H1 (cell line): ENCODE measurements around the gene RALGAPA1. TPM values are rescaled to one million over a fixed set of nuclear protein-coding genes. Genes with fewer than 3 reads are reported as not detected.

Experiments
- CTCF ChIA-PET: fragments of 300-600 bp; sonication (Branson Sonifier 250); formaldehyde crosslinking; loops from one replicate; lab custom pipeline; 2021; ENCODE audit not compliant: partially characterized antibody; lab: Charles Lee
- POLR2A ChIA-PET: fragments of 300-600 bp; sonication (Branson Sonifier 250); formaldehyde crosslinking; loops from one replicate; lab custom pipeline; 2021; ENCODE audit warnings: inconsistent platforms; ENCODE audit not compliant: partially characterized antibody; lab: Charles Lee
- DNase-seq, 2 experiments: peaks; one replicate each; pipeline versions ENCODE4 v3.0.0 to v3.0.0-alpha.2; 2010 to 2022; ENCODE audit warnings: low spot score in 2 of 2, low read depth in 1 of 2, mixed read lengths in 1 of 2
- FAIRE-seq: peaks from 2 replicates; lab custom pipeline; 2011; peaks lifted over from hg19 to GRCh38; lab: Jason Lieb, UNC
- H2AFZ ChIP-seq: 2 replicates; pipeline ENCODE4 v1.8.1; 2012; ENCODE audit warnings: low read length, inconsistent platforms
- H2AK5ac ChIP-seq: 2 replicates; pipeline ENCODE4 v1.6.1; 2013; ENCODE audit warnings: low read depth, low read length
- H2BK120ac ChIP-seq: replicated peaks from 2 replicates; pipeline ENCODE3; 2013; ENCODE audit warnings: low read depth, low read length, inconsistent platforms
- H2BK12ac ChIP-seq: 2 replicates; pipeline ENCODE4 v1.6.1; 2013; ENCODE audit warnings: low read depth, low read length
- H2BK15ac ChIP-seq: 2 replicates; pipeline ENCODE4 v1.6.1; 2013; ENCODE audit warnings: low read length
- H2BK20ac ChIP-seq: 2 replicates; pipeline ENCODE4 v1.6.1; 2013; ENCODE audit warnings: low read length
- H2BK5ac ChIP-seq: 2 replicates; pipeline ENCODE4 v1.6.1; 2013; ENCODE audit warnings: low read depth, low read length
- H3K14ac ChIP-seq: 2 replicates; pipeline ENCODE4 v1.6.1; 2013; ENCODE audit warnings: inconsistent platforms; ENCODE audit not compliant: insufficient read length
- H3K18ac ChIP-seq: 2 replicates; pipeline ENCODE4 v1.6.1; 2013; ENCODE audit warnings: low read length; ENCODE audit errors: extremely low read depth
- H3K23ac ChIP-seq: 2 replicates; pipeline ENCODE4 v1.6.1; 2013; ENCODE audit warnings: inconsistent platforms; ENCODE audit not compliant: insufficient read length
- H3K23me2 ChIP-seq: 2 replicates; pipeline ENCODE4 v1.6.1; 2013; ENCODE audit warnings: low read depth, low read length
- H3K27ac ChIP-seq: 2 replicates; pipeline ENCODE4 v1.6.1; 2011; ENCODE audit warnings: low read depth, low read length, inconsistent platforms
- H3K27me3 ChIP-seq, 4 experiments: replicated peaks in 1 of 4; 1 replicate in 1 of 4; 2 replicates in 3 of 4; pipeline versions ENCODE4 v1.6.1 to v1.8.1; 2011 to 2013; ENCODE audit warnings: low read length in 3 of 4, mild to moderate bottlenecking in 3 of 4, inconsistent platforms in 2 of 4, mixed read lengths in 2 of 4, moderate library complexity in 1 of 4; ENCODE audit not compliant: control insufficient read depth in 3 of 4, insufficient read depth in 3 of 4; ENCODE audit errors: extremely low read depth in 1 of 4
- H3K36me3 ChIP-seq, 4 experiments: 2 replicates each; pipeline versions ENCODE4 v1.6.1 to v1.8.1; 2011 to 2013; ENCODE audit warnings: mild to moderate bottlenecking in 4 of 4, low read length in 3 of 4, moderate library complexity in 2 of 4, control low read depth in 1 of 4, inconsistent platforms in 1 of 4; ENCODE audit not compliant: insufficient read depth in 4 of 4, control insufficient read depth in 2 of 4
- H3K4ac ChIP-seq: replicated peaks from 2 replicates; pipeline ENCODE3; 2013; ENCODE audit warnings: low read length, low read depth, mixed read lengths, inconsistent platforms; ENCODE audit not compliant: insufficient read length
- H3K4me1 ChIP-seq, 4 experiments: replicated peaks in 1 of 4; 1 replicate in 1 of 4; 2 replicates in 3 of 4; pipeline versions ENCODE4 v1.6.1 to v1.8.1; 2011 to 2013; ENCODE audit warnings: low read length in 3 of 4, inconsistent platforms in 2 of 4, mixed read lengths in 1 of 4; ENCODE audit not compliant: insufficient read depth in 4 of 4, control insufficient read depth in 3 of 4
- H3K4me2 ChIP-seq, 2 experiments: 2 replicates each; pipeline versions ENCODE4 v1.6.1 to v1.8.1; 2011 to 2013; ENCODE audit warnings: low read depth in 2 of 2, low read length in 2 of 2, control low read depth in 1 of 2, inconsistent platforms in 1 of 2, mild to moderate bottlenecking in 1 of 2; ENCODE audit not compliant: insufficient read depth in 1 of 2
- H3K4me3 ChIP-seq, 4 experiments: fragments of 200-600, 300-600 bp in 1 of 4; sonication (generic), shearing (Covaris generic), sonication (Bioruptor Twin) in 1 of 4; 2 replicates each; pipeline versions ENCODE4 v1.5.1 to v1.8.1; 2011 to 2016; ENCODE audit warnings: low read length in 4 of 4, low read depth in 3 of 4, control low read depth in 2 of 4, inconsistent platforms in 2 of 4, mild to moderate bottlenecking in 2 of 4, mixed read lengths in 1 of 4, moderate library complexity in 1 of 4; ENCODE audit not compliant: insufficient read depth in 2 of 4; ENCODE audit errors: extremely low read depth in 1 of 4
- H3K56ac ChIP-seq: replicated peaks from 2 replicates; pipeline ENCODE3; 2013; ENCODE audit warnings: low read depth, mild to moderate bottlenecking, mixed read lengths, low read length, inconsistent platforms; ENCODE audit not compliant: insufficient read length
- H3K79me1 ChIP-seq: 2 replicates; pipeline ENCODE4 v1.6.1; 2013; ENCODE audit warnings: low read depth, low read length, control low read depth
- H3K79me2 ChIP-seq, 2 experiments: 2 replicates each; pipeline versions ENCODE4 v1.6.1 to v1.8.1; 2012 to 2013; ENCODE audit warnings: low read length in 2 of 2, mild to moderate bottlenecking in 2 of 2, inconsistent platforms in 1 of 2; ENCODE audit not compliant: insufficient read depth in 2 of 2, control insufficient read depth in 1 of 2
- H3K9ac ChIP-seq, 4 experiments: replicated peaks in 1 of 4; 1 replicate in 1 of 4; 2 replicates in 3 of 4; pipeline versions ENCODE4 v1.6.1 to v1.8.1; 2011 to 2013; ENCODE audit warnings: low read depth in 3 of 4, low read length in 3 of 4, control low read depth in 2 of 4, mild to moderate bottlenecking in 2 of 4, moderate library complexity in 2 of 4, inconsistent platforms in 1 of 4; ENCODE audit errors: extremely low read depth in 1 of 4
- H3K9me3 ChIP-seq, 2 experiments: 2 replicates each; pipeline versions ENCODE4 v1.6.1 to v1.8.1; 2012 to 2013; ENCODE audit warnings: mild to moderate bottlenecking in 2 of 2, moderate library complexity in 2 of 2, control low read depth in 1 of 2, inconsistent platforms in 1 of 2, low read depth in 1 of 2, low read length in 1 of 2, mixed read lengths in 1 of 2; ENCODE audit not compliant: insufficient read depth in 2 of 2
- H4K20me1 ChIP-seq, 2 experiments: replicated peaks in 1 of 2; 2 replicates each; pipeline versions ENCODE3 to v1.8.1; 2011 to 2013; ENCODE audit warnings: inconsistent platforms in 2 of 2, low read length in 2 of 2, mild to moderate bottlenecking in 1 of 2; ENCODE audit not compliant: insufficient read depth in 2 of 2, control insufficient read depth in 1 of 2
- H4K5ac ChIP-seq: 2 replicates; pipeline ENCODE4 v1.6.1; 2013; ENCODE audit warnings: low read length, low read depth, mixed read lengths, inconsistent platforms; ENCODE audit not compliant: insufficient read length
- H4K8ac ChIP-seq: 2 replicates; pipeline ENCODE4 v1.8.0; 2013; ENCODE audit warnings: mild to moderate bottlenecking, moderate library complexity, low read length, inconsistent platforms; ENCODE audit not compliant: insufficient read depth; ENCODE audit errors: extremely low read depth
- H4K91ac ChIP-seq: replicated peaks from 2 replicates; pipeline ENCODE3; 2013; ENCODE audit warnings: low read length, mixed read lengths, inconsistent platforms; ENCODE audit not compliant: insufficient read length
- ASH2L ChIP-seq: fragments of 200-600, 300-600 bp; sonication (generic); IDR thresholded peaks from one replicate; pipeline ENCODE4 v1.7.1; 2017; ENCODE audit warnings: low read length
- BRCA1 ChIP-seq: IDR thresholded peaks from 2 replicates; pipeline ENCODE4 v1.6.1; 2012; ENCODE audit warnings: low read depth, low read length, improper control_type of control experiment
- CBX5 ChIP-seq: fragments of 300-800, 300-1000 bp; sonication (generic); IDR thresholded peaks from 2 replicates; pipeline ENCODE4 v1.7.1; 2016; ENCODE audit warnings: antibody characterized with exemption, low read length, low read depth
- CTBP2 ChIP-seq: IDR thresholded peaks from 2 replicates; pipeline ENCODE4 v1.7.0; 2011; ENCODE audit warnings: borderline replicate concordance, mild to moderate bottlenecking, moderate library complexity, mixed read lengths, low read length; ENCODE audit not compliant: insufficient read depth, insufficient read length
- CTCF ChIP-seq, 3 experiments: IDR thresholded peaks; 1 replicate in 2 of 3; 2 replicates in 1 of 3; pipeline versions ENCODE4 v1.5.1 to v1.6.1; 2011; ENCODE audit warnings: low read length in 3 of 3, mild to moderate bottlenecking in 3 of 3, inconsistent platforms in 2 of 3, low read depth in 1 of 3, moderate library complexity in 1 of 3; ENCODE audit not compliant: insufficient read depth in 1 of 3; ENCODE audit errors: control extremely low read depth in 1 of 3
- EGR1 ChIP-seq: IDR thresholded peaks from 2 replicates; pipeline ENCODE4 v1.6.1; 2011; ENCODE audit warnings: low read depth, low read length, borderline replicate concordance
- GABPA ChIP-seq: IDR thresholded peaks from 2 replicates; pipeline ENCODE4 v1.6.1; 2011; ENCODE audit warnings: mild to moderate bottlenecking, low read length, moderate library complexity, borderline replicate concordance; ENCODE audit not compliant: insufficient read depth
- KDM1A ChIP-seq: fragments of 200-600, 300-600 bp; sonication (generic); IDR thresholded peaks from 2 replicates; pipeline ENCODE4 v1.7.1; 2016; ENCODE audit warnings: mild to moderate bottlenecking, low read length, borderline replicate concordance
- POU5F1 ChIP-seq: IDR thresholded peaks from 2 replicates; pipeline ENCODE4 v1.6.1; 2011; ENCODE audit warnings: low read depth, mild to moderate bottlenecking, low read length, moderate library complexity
- RNF2 ChIP-seq: fragments of 200-900, 300-1000 bp; sonication (generic); IDR thresholded peaks from 2 replicates; pipeline ENCODE4 v1.7.1; 2016; ENCODE audit warnings: borderline replicate concordance, low read depth, mild to moderate bottlenecking, antibody characterized with exemption, low read length; ENCODE audit not compliant: poor library complexity, severe bottlenecking; ENCODE audit errors: missing control alignments
- SP2 ChIP-seq: IDR thresholded peaks from 2 replicates; pipeline ENCODE4 v1.6.1; 2012; ENCODE audit warnings: mild to moderate bottlenecking, low read length, inconsistent platforms
- TEAD4 ChIP-seq: IDR thresholded peaks from 2 replicates; pipeline ENCODE4 v1.6.1; 2012; ENCODE audit warnings: low read depth, low read length, inconsistent platforms, mixed read lengths
- WGBS, 2 experiments: shearing (Covaris generic) in 1 of 2; methylation state at CpG; one replicate each; pipeline versions ENCODE4 v1.1.6 to v1.1.7; 2013 to 2015; ENCODE audit warnings: low lambda C conversion rate in 2 of 2, mixed read lengths in 2 of 2, inconsistent platforms in 1 of 2, low coverage in 1 of 2, missing lambda C conversion rate in 1 of 2; ENCODE audit not compliant: insufficient replicate concordance in 2 of 2, insufficient coverage in 1 of 2, insufficient read length in 1 of 2; ENCODE audit errors: extremely low coverage in 1 of 2, missing lambda C conversion rate in 1 of 2; 5-methylcytosine and 5-hydroxymethylcytosine counted together
- polyA plus RNA-seq, 7 experiments: library from polyadenylated mRNA; depleted of rRNA in 3 of 7; stranded (reverse) in 5 of 7; unstranded in 2 of 7; fragments of >200 nt in 5 of 7; fragments of 200-250 nt in 2 of 7; gene quantifications; 1 replicate in 5 of 7; 2 replicates in 1 of 7; 4 replicates in 1 of 7; pipeline versions ENCODE4 v1.2.1 to v1.2.3, GENCODE V29; 2011 to 2013; ENCODE audit warnings: missing spikeins in 2 of 7, mixed read lengths in 2 of 7
- total RNA-seq: library from RNA; stranded (reverse); fragmentation: NEBNext Ultra II Directional; extraction: Animal tissue kit (Norgen Biotek cat#: 25700); gene quantifications from 2 replicates; pipeline ENCODE4 v1.2.1, GENCODE V29; 2021

RALGAPA1 gene
- total and polyA plus RNA-seq, 2 of the 8 experiments (the other 6 are each of a cell fraction or from before 2014, with no cell fraction given), result 4.2 to 26.7 TPM

GRCh38 chr14:35503646-35504045, 305.4 kb downstream of the RALGAPA1 start:
- Histone ChIP-seq H4K91ac (no peak overlapping the region), H4K20me1 (no peaks in the 10 kb centered on the region), H3K56ac (no peak overlapping the region), H4K5ac (no peak overlapping the region), H3K4me3 (no peak overlapping the region), H2BK12ac (no peak overlapping the region), H2AFZ (no peak overlapping the region), H3K27ac (no peak overlapping the region), H2BK20ac (no peak overlapping the region), H3K27me3 (no peaks in the 10 kb centered on the region), H3K4ac (no peak overlapping the region), H3K23me2 (no peaks in the 10 kb centered on the region), H3K79me2 (no peaks in the 10 kb centered on the region), H2BK15ac (no peak overlapping the region), H3K18ac (no peak overlapping the region), H3K4me2 (no peak overlapping the region), H3K9ac (no peak overlapping the region), H2BK5ac (no peak overlapping the region), H3K14ac (no peak overlapping the region), H3K9me3 (no peaks in the 10 kb centered on the region), H2AK5ac (no peak overlapping the region), H3K79me1 (no peaks in the 10 kb centered on the region), H3K23ac (no peak overlapping the region), H3K36me3 (no peaks in the 10 kb centered on the region), H2BK120ac (no peak overlapping the region), H4K8ac (no peak overlapping the region), H3K4me1 (no peaks in the 10 kb centered on the region)
- WGBS, 2 experiments, result 66% methylated on average over 3 of the region's 3 CpGs; no CpG with 5 or more reads in 1 of the 2 experiments
- no peak for FAIRE-seq
- DNase-seq, result no peak
- ChIA-PET POLR2A (interaction anchor here (0.9 kb wide), 1 partner anchor 10 kb away, joined by 4 read pairs; no protein-coding TSS in a partner anchor), CTCF (no interaction called here)
- no peak for TF ChIP-seq POU5F1
- no peak for TF ChIP-seq GABPA
- no peak for TF ChIP-seq SP2
- TF ChIP-seq CBX5, result no peak
- TF ChIP-seq CTBP2, result no peak
- no peak for TF ChIP-seq EGR1
- TF ChIP-seq KDM1A, result no peak
- no peak for TF ChIP-seq CTCF (IDR thresholded peaks at IDR 0.05; ENCODE audit: control extremely low read depth in 1 of 3, insufficient read depth in 1 of 3, low read depth in 1 of 3, low read length in 3 of 3)
- TF ChIP-seq BRCA1, result no peak
- no peak for TF ChIP-seq ASH2L
- no peak for TF ChIP-seq TEAD4
- TF ChIP-seq RNF2, result no peak
